Fibroblast of villous mesenchyme (primary cell): ENCODE results near the gene PLSCR1. TPM values are rescaled to one million over a fixed set of nuclear protein-coding genes. Genes with fewer than 3 reads are reported as not detected.
A peak's percentile ranks its signal among the peaks of the same experiment; 100 is the strongest.

Source experiments
- DNase-seq: peaks from one replicate; pipeline ENCODE4 v3.0.0-alpha.2; 2010; ENCODE audit warnings: low read depth
- H3K4me3 ChIP-seq: 2 replicates; pipeline ENCODE4 v1.5.1; 2011; ENCODE audit warnings: low read depth, mild to moderate bottlenecking, low read length
- CTCF ChIP-seq: IDR thresholded peaks from 2 replicates; pipeline ENCODE4 v1.5.1; 2012; ENCODE audit warnings: low read depth, mild to moderate bottlenecking, low read length; ENCODE audit not compliant: insufficient read depth
- small RNA-seq: library from RNA; depleted of rRNA; stranded (forward); fragments of <200 nt; gene quantifications from one replicate; pipeline ENCODE3, GENCODE V24; 2012
- total RNA-seq: library from RNA; depleted of rRNA; stranded (reverse); fragments of >200 nt; gene quantifications from 2 replicates; pipeline ENCODE4 v1.2.3, GENCODE V29; 2012

The PLSCR1 gene
- total RNA-seq, 1 donor, result 34.5 TPM

GRCh38 chr3:146468234-146468633 lies 76.2 kb downstream of the PLSCR1 start:
- no peak for TF ChIP-seq CTCF
- no peak overlapping the region for H3K4me3 ChIP-seq
- no peak for DNase-seq

GRCh38 chr3:146466604-146467003 lies 77.8 kb downstream of the PLSCR1 start:
- no peak for TF ChIP-seq CTCF
- no peak overlapping the region for H3K4me3 ChIP-seq
- DNase-seq, result peak; percentile 47

GRCh38 chr3:146465693-146466465 lies 78.5 kb downstream of the PLSCR1 start:
- no peak overlapping the region for H3K4me3 ChIP-seq
- DNase-seq, result peak; percentile 34
- no peak for TF ChIP-seq CTCF

Small RNA genes within 50 kb of the gene (small RNA-seq; reads per million reads assigned to genes)
- gene RNU6-428P, result not detected

Other genes starting within 250 kb of the PLSCR1 start
- 0.43 TPM in 1 of 2 replicates, not detected in the other for gene PLSCR2, start 75.0 kb downstream of the PLSCR1 start, total RNA-seq
- not detected in 2 replicates for gene PLSCR5, start 60.7 kb upstream of the PLSCR1 start, total RNA-seq